Psoas muscle (tissue), 8 donors: ENCODE measurements around the gene AGPAT4. TPM values are rescaled to one million over a fixed set of nuclear protein-coding genes. Genes with fewer than 3 reads are reported as not detected.
"Not testable (repeated sequence)": the region's sequence is repeated elsewhere in the genome, so short reads cannot be mapped to it uniquely, and the experiment has no call there.

Source experiments
- ATAC-seq, 4 donors: fragments of 200-7000 bp; cut with Tn5 transposase; one replicate each; pipeline ENCODE4 v1.9.1; 2020; ENCODE audit warnings: moderate library complexity in 3 of 4, mild to moderate bottlenecking in 2 of 4
- DNase-seq, 2 donors: peaks; one replicate each; pipeline ENCODE4 v3.0.0-alpha.2; 2020
- H3K27ac ChIP-seq: fragments of 200-600 bp; one replicate; pipeline ENCODE4 v1.8.0; 2022
- H3K27me3 ChIP-seq, 3 donors: fragments of 200-600 bp in 1 of 3; one replicate each; pipeline versions ENCODE4 v1.6.1 to v1.8.0; 2013 to 2022; ENCODE audit warnings: low read length in 2 of 3, mild to moderate bottlenecking in 2 of 3, moderate library complexity in 1 of 3; ENCODE audit not compliant: insufficient read depth in 3 of 3
- H3K36me3 ChIP-seq, 2 donors: fragments of 200-600 bp in 1 of 2; one replicate each; pipeline versions ENCODE4 v1.6.1 to v1.8.0; 2013 to 2022; ENCODE audit warnings: low read depth in 1 of 2, mild to moderate bottlenecking in 1 of 2, moderate library complexity in 1 of 2; ENCODE audit not compliant: insufficient read depth in 1 of 2
- H3K4me1 ChIP-seq: fragments of 200-600 bp; one replicate; pipeline ENCODE4 v1.8.0; 2022
- H3K4me3 ChIP-seq: fragments of 200-600 bp; one replicate; pipeline ENCODE4 v1.8.0; 2022; ENCODE audit warnings: mild to moderate bottlenecking
- H3K9me3 ChIP-seq: fragments of 200-600 bp; one replicate; pipeline ENCODE4 v1.8.0; 2022
- CTCF ChIP-seq: fragments of 200-600 bp; IDR thresholded peaks from one replicate; pipeline ENCODE4 v1.8.0; 2022; ENCODE audit warnings: antibody characterized with exemption
- WGBS, 3 donors: extraction: QIAGEN DNeasy Blood & Tissue Kit; methylation state at CpG; one replicate each; pipeline versions ENCODE4 v1.1.6 to v1.1.7; 2013; 5-methylcytosine and 5-hydroxymethylcytosine counted together
- intact Hi-C, 2 donors: fragments of 100-400 bp; cut with DNase I; formaldehyde crosslinking; loops; one replicate each; pipeline versions ENCODE4 v1.11.0 to v1.14.2; 2022
- long read RNA-seq, 2 donors: library from polyadenylated mRNA; unstranded; transcript quantifications; one replicate each; pipeline ENCODE4 v2.0.0, GENCODE V29; 2021
- polyA plus RNA-seq, 3 donors: library from polyadenylated mRNA; stranded (reverse); fragments of 200-250 nt; gene quantifications; one replicate each; pipeline ENCODE4 v1.2.3, GENCODE V29; 2013
- total RNA-seq, 4 donors: library from RNA; stranded (reverse); fragmentation: NEBNext Ultra II Directional in 2 of 4; extraction: Animal tissue kit (Norgen Biotek cat#: 25700) in 2 of 4; gene quantifications; one replicate each; pipeline versions ENCODE4 v1.2.1 to v1.2.4, GENCODE V29; 2021 to 2023
- donor health status: healthy with polysubstance abuse.
- donor health status: DM: no; HTN: no; CAD: no; lungs with moderate emphysema.
- donor health status: Bipolar disorder and iron deficiency.
- donor health status: healthy.
- donor health status: DM: yes; HTN: yes; CAD: no.
- donor health status: DM: no; HTN: no; CAD: no.
- donor health status: DM: no; HTN: no; CAD: no.
- donor health status: DM: yes; HTN: yes; CAD: no.

Gene AGPAT4
- total RNA-seq (1 to 10 TPM in 1 of 4 donors, under 1 TPM in 3; 0.34 to 1.7 (median 0.83) TPM), polyA plus RNA-seq (under 1 TPM; 0.18 to 0.59 (median 0.42) TPM)
- long read RNA-seq, donor 1: 0 reads
- long read RNA-seq, donor 2, full-length matches to known transcripts: 1 of 1 reads
- long read RNA-seq, donor 2, partial matches to known transcripts: 0 of 1 reads
- long read RNA-seq, donor 2, other reads (novel, unspliced or antisense): 0 of 1 reads

- 0 to 2% (median 1%) methylated on average over 21 of the region's 21 CpGs for WGBS, 3 donors
- Histone ChIP-seq H3K4me3 (peak within 1 kb of the TSS; percentile 62), H3K27ac (peak within 1 kb of the TSS; percentile 44), H3K36me3 (no peaks in the 10 kb centered on the region), H3K27me3 (peaks cover 0 to 16% (median 0%) of the 10 kb centered on the region in 3 donors), H3K9me3 (no peaks in the 10 kb centered on the region), H3K4me1 (no peaks in the 10 kb centered on the region)
- ATAC-seq (peak; percentile 75 to 94 (median 91)), DNase-seq (peak; percentile 33 to 59)
- intact Hi-C loops: no loop called here
- TF ChIP-seq CTCF: no peak
These were observed at the start of gene AGPAT4 for GRCh38 chr6:161273752-161274487. TSS of gene AGPAT4 (minus strand) at chr6:161274061. CDS start at chr6:161232213, 41,848 bp downstream.

GRCh38 chr6:161319231-161319630, 45.4 kb upstream of the AGPAT4 start:
- no peaks in the 10 kb centered on the region for H3K9me3 ChIP-seq
- peaks cover 0 to 3% (median 0%) of the 10 kb centered on the region in 3 donors for H3K27me3 ChIP-seq
- ATAC-seq (no peak), DNase-seq (no peak)
- no peaks in the 10 kb centered on the region for H3K4me1 ChIP-seq
- TF ChIP-seq CTCF: no peak
- WGBS, 3 donors: 20 to 28% (median 20%) methylated on average over 2 of the region's 2 CpGs
- intact Hi-C loops: no loop called here
- no peaks in the 10 kb centered on the region for H3K36me3 ChIP-seq
- no peak overlapping the region for H3K27ac ChIP-seq
- H3K4me3 ChIP-seq: no peak overlapping the region

- intact Hi-C loops: no loop called here
- Histone ChIP-seq H3K36me3 (no peaks in the 10 kb centered on the region), H3K9me3 (no peaks in the 10 kb centered on the region), H3K27ac (no peak overlapping the region), H3K27me3 (peaks cover 0 to 3% (median 0%) of the 10 kb centered on the region in 3 donors), H3K4me3 (no peak overlapping the region), H3K4me1 (no peaks in the 10 kb centered on the region)
- ATAC-seq (no peak), DNase-seq (no peak)
- TF ChIP-seq CTCF: no peak
- WGBS, 3 donors: 31 to 34% (median 33%) methylated on average over 6 of the region's 6 CpGs
These were observed 44.6 kb upstream of the AGPAT4 start for GRCh38 chr6:161318456-161318855.

GRCh38 chr6:161316531-161316930, 42.7 kb upstream of the AGPAT4 start:
- Histone ChIP-seq H3K27ac (no peak overlapping the region), H3K27me3 (peaks cover 0 to 3% (median 0%) of the 10 kb centered on the region in 3 donors), H3K4me3 (no peak overlapping the region), H3K9me3 (no peaks in the 10 kb centered on the region), H3K4me1 (no peaks in the 10 kb centered on the region), H3K36me3 (no peaks in the 10 kb centered on the region)
- no peak for DNase-seq
- no peak for ATAC-seq
- TF ChIP-seq CTCF: no peak
- WGBS, 3 donors: 94 to 99% (median 95%) methylated on average over 3 of the region's 3 CpGs
- intact Hi-C loops: no loop called here

GRCh38 chr6:161315246-161315917, 41.5 kb upstream of the AGPAT4 start:
- DNase-seq, H3K27me3 ChIP-seq, ATAC-seq, H3K27ac ChIP-seq, intact Hi-C loops, H3K4me1 ChIP-seq, H3K9me3 ChIP-seq, H3K36me3 ChIP-seq, H3K4me3 ChIP-seq: not testable (repeated sequence)
- 89 to 97% (median 90%) methylated on average over 15 of the region's 15 CpGs for WGBS, 3 donors

GRCh38 chr6:161314541-161315245, 40.8 kb upstream of the AGPAT4 start:
- H3K4me1 ChIP-seq, H3K36me3 ChIP-seq, H3K27me3 ChIP-seq, H3K4me3 ChIP-seq, intact Hi-C loops, DNase-seq, H3K27ac ChIP-seq, H3K9me3 ChIP-seq, ATAC-seq: not testable (repeated sequence)
- 92 to 93% (median 93%) methylated on average over 20 of the region's 20 CpGs for WGBS, 3 donors
